HG03097 (cell line): ENCODE measurements around the gene DNAH12.
"Not testable (repeated sequence)": the region's sequence is repeated elsewhere in the genome, so short reads cannot be mapped to it uniquely, and the experiment has no call there.

Experiments
- ATAC-seq: cut with Tn5 transposase; IDR thresholded peaks from one replicate; pipeline ENCODE4 v1.9.1; 2021; ENCODE audit not compliant: unreplicated experiment, low FRiP score

DNAH12 gene

GRCh38 chr3:57338272-57339070, 205.7 kb downstream of the DNAH12 start:
- ATAC-seq: not testable (repeated sequence)

- ATAC-seq: no peak
These were observed 208.7 kb downstream of the DNAH12 start for GRCh38 chr3:57335283-57335938.

- ATAC-seq: no peak
These were observed 213.0 kb downstream of the DNAH12 start for GRCh38 chr3:57331078-57331610.

- ATAC-seq: not testable (repeated sequence)
These were observed 217.6 kb downstream of the DNAH12 start for GRCh38 chr3:57326498-57326897.

GRCh38 chr3:57314204-57314603, 229.9 kb downstream of the DNAH12 start:
- ATAC-seq: no peak

GRCh38 chr3:57309769-57310360, 234.3 kb downstream of the DNAH12 start:
- ATAC-seq: no peak

GRCh38 chr3:57303520-57303919, 240.6 kb downstream of the DNAH12 start:
- not testable (repeated sequence) for ATAC-seq

- ATAC-seq: no peak
These were observed 246.1 kb downstream of the DNAH12 start for GRCh38 chr3:57298041-57298440.

- no peak for ATAC-seq
These were observed 251.1 kb downstream of the DNAH12 start for GRCh38 chr3:57292897-57293526.

- ATAC-seq: no peak
These were observed 251.8 kb downstream of the DNAH12 start, which contains the start of gene ASB14 for GRCh38 chr3:57292159-57292896. ASB14 (minus strand) TSS chr3:57292685; CDS start chr3:57292033, 652 bp downstream.

- no peak for ATAC-seq
These were observed 255.7 kb downstream of the DNAH12 start for GRCh38 chr3:57288403-57288802.

GRCh38 chr3:57287205-57287604, 256.9 kb downstream of the DNAH12 start:
- no peak for ATAC-seq

GRCh38 chr3:57283334-57283733, 260.8 kb downstream of the DNAH12 start:
- ATAC-seq: no peak

GRCh38 chr3:57281715-57282114, 262.4 kb downstream of the DNAH12 start:
- no peak for ATAC-seq

- no peak for ATAC-seq
These were observed 264.5 kb downstream of the DNAH12 start for GRCh38 chr3:57279685-57280084.

- no peak for ATAC-seq
These were observed 265.9 kb downstream of the DNAH12 start for GRCh38 chr3:57278237-57278636.

- ATAC-seq: no peak
These were observed 268.8 kb downstream of the DNAH12 start for GRCh38 chr3:57275393-57275792.

GRCh38 chr3:57274845-57275244, 269.3 kb downstream of the DNAH12 start:
- no peak for ATAC-seq

- ATAC-seq: no peak
These were observed 275.7 kb downstream of the DNAH12 start for GRCh38 chr3:57268416-57268815.

GRCh38 chr3:57261929-57262328, 282.2 kb downstream of the DNAH12 start:
- no peak for ATAC-seq
